ENCODE measurements around the gene CACNA1H.

CACNA1H gene

DNA sequence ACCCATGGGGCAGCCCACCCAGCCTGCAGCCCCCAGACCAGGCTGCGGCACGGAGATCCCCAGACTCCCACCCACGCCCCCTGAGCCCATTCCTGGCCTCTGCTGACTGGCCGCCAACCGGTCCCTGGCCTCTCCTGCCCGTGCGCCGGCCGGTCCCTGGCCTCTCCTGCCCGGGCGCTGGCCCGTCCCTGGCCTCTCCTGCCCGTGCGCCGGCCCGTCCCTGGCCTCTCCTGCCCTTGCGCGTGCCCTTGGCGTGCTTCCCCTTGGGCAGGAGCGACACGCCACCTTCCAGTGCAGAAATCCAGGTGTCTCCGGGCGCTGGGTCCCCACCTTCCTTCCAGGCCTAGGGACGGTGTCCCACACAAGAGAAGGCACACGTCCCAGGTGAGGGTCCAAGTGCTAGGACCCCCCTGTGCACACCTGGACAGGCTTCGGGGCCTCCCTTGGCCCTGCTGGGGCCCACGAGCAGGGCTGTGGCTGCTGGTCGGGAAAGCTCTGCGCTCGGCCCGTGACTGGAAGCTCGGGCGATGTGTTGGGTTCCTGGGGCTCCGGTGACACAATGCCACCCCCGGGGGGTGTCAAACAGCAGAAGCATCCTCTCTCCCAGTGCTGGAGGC is 21.4 kb upstream of the CACNA1H start:
- DNase-seq (ENCODE audit: low read depth) = no peak
- TF ChIP-seq, protein P1, sequence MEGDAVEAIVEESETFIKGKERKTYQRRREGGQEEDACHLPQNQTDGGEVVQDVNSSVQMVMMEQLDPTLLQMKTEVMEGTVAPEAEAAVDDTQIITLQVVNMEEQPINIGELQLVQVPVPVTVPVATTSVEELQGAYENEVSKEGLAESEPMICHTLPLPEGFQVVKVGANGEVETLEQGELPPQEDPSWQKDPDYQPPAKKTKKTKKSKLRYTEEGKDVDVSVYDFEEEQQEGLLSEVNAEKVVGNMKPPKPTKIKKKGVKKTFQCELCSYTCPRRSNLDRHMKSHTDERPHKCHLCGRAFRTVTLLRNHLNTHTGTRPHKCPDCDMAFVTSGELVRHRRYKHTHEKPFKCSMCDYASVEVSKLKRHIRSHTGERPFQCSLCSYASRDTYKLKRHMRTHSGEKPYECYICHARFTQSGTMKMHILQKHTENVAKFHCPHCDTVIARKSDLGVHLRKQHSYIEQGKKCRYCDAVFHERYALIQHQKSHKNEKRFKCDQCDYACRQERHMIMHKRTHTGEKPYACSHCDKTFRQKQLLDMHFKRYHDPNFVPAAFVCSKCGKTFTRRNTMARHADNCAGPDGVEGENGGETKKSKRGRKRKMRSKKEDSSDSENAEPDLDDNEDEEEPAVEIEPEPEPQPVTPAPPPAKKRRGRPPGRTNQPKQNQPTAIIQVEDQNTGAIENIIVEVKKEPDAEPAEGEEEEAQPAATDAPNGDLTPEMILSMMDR (IDR thresholded peaks at IDR 0.05; ENCODE audit: low read depth, low read length, missing control alignments) = no peak
- H3K4me3 ChIP-seq (ENCODE audit: low read depth, low read length) = no peak overlapping the region

GRCh38 chr16:1132431-1132830 is 20.5 kb upstream of the CACNA1H start:
- TF ChIP-seq, protein P1 (IDR thresholded peaks at IDR 0.05; ENCODE audit: low read depth, low read length, missing control alignments) = no peak
- no peak overlapping the region for H3K4me3 ChIP-seq (ENCODE audit: low read depth, low read length)
- no peak for DNase-seq (ENCODE audit: low read depth)

GRCh38 chr16:1133271-1133670 is 19.6 kb upstream of the CACNA1H start:
- TF ChIP-seq, protein P1 (IDR thresholded peaks at IDR 0.05; ENCODE audit: low read depth, low read length, missing control alignments) = no peak
- DNase-seq (ENCODE audit: low read depth) = no peak
- H3K4me3 ChIP-seq (ENCODE audit: low read depth, low read length) = no peak overlapping the region

- no peak overlapping the region for H3K4me3 ChIP-seq (ENCODE audit: low read depth, low read length)
- TF ChIP-seq, protein P1 (IDR thresholded peaks at IDR 0.05; ENCODE audit: low read depth, low read length, missing control alignments) = no peak
- DNase-seq (ENCODE audit: low read depth) = no peak
Observed at GRCh38 chr16:1133810-1134520, 18.9 kb upstream of the CACNA1H start.

DNA sequence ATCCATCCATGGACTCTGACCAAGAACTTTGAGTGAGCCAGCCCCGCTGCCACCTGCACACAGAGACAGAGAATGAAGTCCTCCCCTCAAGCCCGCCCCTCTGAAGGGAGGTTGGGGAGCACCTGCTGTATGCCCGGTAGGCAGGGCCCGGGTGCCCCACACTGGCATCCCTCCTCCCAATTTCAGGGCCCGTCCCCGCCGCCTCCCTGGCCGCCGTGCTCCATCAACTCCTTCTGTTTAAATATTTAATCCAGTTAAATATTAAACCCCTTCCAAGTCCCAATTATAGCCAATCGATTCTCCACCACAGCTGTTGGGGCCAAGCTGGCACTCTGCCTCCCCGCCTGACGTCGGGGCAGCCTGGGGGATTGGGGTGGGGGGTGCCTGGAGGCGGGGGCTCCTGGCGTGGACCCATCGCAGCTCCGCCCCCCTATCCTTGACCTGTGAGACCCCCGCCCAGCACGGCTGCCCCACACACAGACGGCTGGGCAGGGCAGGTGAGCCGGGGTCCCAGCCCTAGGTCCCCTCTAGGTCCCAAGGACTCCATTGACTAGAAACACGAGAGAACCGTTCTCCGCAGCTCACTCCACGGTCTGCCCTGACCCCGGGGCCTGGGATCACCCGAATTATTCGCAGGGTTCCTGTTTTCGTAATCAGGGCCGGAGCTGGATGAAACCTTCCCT is 18.0 kb upstream of the CACNA1H start:
- TF ChIP-seq, protein P1 (IDR thresholded peaks at IDR 0.05; ENCODE audit: low read depth, low read length, missing control alignments) = no peak
- H3K4me3 ChIP-seq (ENCODE audit: low read depth, low read length) = no peak overlapping the region
- DNase-seq (ENCODE audit: low read depth) = no peak

- no peak for DNase-seq (ENCODE audit: low read depth)
- H3K4me3 ChIP-seq (ENCODE audit: low read depth, low read length) = no peak overlapping the region
- TF ChIP-seq, protein P1 (IDR thresholded peaks at IDR 0.05; ENCODE audit: low read depth, low read length, missing control alignments) = no peak
Observed at GRCh38 chr16:1135459-1135825, 17.5 kb upstream of the CACNA1H start.

All from GM12864 (cell line).